SH-SY5Y (cell line): Measurements from ENCODE around the gene TRRAP.

ENCODE experiments used
- GATA2 ChIP-seq: IDR thresholded peaks from 2 replicates; pipeline ENCODE4 v1.6.1; 2011; ENCODE audit warnings: mild to moderate bottlenecking, low read depth, low read length
- GATA3 ChIP-seq: IDR thresholded peaks from 2 replicates; pipeline ENCODE4 v1.6.1; 2011; ENCODE audit warnings: low read depth, mild to moderate bottlenecking, low read length, moderate library complexity

TRRAP gene

DNA sequence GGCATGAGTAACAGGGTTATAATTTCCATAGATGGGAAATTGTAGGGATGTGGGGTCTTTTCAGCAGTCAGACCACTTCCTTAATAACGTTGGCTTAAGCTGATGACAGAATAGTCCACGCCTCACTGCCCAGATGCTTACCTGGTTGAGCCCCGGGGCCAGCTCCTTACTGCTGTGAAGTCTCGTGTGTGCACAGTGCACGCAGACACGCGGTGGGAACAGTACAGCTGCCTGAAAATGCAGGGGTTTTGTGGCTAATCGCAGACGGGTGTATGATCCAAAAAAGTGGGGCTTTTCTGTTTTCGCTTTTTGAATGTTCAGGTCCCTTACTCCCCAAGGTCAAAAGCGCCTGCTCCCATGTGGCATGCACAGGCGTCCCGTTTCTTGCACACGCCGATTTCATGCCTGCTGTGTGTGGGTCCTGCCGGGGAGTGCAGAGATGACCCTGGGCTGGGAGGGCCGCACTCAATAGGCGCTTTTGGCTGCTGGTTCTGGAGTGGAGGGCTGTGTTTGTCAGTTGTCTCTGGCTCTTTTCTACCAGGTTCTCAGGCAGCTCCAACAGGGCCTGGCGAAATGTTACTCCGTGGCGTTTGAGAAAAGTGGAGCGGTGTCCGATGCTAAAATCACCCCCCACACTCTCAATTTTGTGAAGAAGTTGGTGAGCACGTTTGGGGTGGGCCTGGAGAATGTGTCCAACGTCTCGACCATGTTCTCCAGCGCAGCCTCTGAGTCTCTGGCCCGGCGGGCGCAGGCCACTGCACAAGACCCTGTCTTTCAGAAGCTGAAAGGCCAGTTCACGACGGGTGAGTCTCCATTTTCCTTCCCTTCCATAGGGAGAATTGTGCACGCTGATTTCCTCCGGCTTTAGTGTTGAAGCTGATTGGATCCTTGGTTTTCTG is 116.0 kb downstream of the TRRAP start:
- TF ChIP-seq GATA2 (no peak), GATA3 (no peak)

DNA sequence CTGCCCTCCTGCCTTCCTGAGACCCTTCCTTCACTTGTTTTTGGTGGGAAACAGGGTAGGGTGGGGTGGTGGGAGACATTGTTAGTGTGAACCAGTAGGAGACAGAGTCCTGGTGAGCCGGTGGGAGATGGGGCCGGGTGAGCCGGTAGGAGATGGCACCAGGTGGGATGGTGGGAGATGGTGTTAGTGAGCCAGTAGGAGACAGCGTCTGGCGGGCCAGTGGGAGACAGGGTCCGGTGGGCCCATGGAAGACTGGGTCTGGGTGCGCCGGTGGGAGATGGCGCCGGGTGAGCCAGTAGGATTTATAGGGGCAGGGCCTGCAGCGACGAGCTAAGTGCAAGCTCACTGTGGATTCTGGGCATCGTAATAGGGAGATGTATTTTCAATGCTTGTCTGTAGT is 116.8 kb downstream of the TRRAP start:
- TF ChIP-seq GATA3 (no peak), GATA2 (no peak)

DNA sequence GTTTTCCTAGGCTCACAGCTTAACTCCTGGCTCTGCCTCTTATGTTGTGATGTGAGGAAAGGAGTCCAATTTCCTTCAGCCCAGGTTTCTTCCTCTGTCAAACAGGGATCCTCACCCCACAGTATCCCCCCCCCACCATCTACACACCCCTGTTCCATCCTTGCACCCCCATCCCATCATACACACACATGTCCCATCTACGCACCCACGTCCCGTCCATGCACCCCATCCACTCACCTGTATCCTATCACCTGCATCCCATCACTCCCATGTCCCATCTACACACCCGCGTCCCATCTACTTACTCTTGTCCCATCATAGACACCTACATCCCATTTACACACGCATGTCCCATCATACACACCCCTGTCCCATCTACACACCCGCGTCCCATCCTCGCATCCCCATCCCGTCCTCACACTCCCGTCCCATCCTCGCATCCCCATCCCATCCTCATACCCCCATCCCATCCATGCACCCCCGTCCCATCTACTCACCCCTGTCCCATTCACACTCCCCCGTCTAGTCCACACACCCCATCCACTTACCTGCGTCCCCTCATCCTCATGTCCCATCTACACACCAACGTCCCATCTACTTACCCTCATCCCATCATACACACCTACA is 117.3 kb downstream of the TRRAP start:
- no peak for TF ChIP-seq GATA2
- no peak for TF ChIP-seq GATA3

DNA sequence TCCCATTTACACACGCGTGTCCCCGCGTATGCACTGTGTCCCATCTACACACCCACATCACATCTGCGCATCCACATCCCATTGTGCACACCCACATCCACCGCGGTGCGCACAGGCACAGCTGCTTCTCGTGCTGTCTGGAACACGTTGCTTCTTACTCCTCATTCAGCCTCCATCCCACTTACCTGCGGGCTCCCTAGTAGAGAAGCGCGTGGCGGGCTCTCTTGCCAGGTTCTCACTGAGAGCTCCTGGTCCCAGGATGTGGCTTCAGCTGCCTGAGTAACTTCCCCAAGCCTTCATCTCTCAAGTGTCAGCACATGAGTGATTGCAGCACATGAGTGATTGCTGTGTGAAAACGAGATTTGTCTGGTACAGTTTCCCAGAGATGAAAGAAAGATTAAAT is 117.8 kb downstream of the TRRAP start:
- TF ChIP-seq GATA3 (no peak), GATA2 (no peak)

DNA sequence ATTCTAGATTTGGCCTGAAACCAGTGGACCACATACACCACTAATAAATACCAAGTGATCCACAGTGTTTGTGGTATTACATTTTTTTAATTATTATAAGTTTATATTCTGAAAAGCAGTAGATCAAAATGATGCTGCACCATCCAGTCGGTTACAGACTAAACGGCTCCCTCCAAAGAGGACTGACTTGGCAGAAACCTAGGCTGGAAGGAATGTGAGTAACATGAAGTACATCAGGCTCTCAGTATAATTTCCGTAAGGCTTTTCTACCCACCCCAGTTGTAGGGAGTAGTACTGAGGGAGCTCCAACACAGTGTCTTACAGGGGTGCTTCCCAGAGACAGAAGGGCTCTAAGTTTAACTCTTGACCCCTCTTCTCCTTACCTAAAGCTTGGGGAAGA is 119.5 kb downstream of the TRRAP start:
- TF ChIP-seq GATA3 (no peak), GATA2 (no peak)

DNA sequence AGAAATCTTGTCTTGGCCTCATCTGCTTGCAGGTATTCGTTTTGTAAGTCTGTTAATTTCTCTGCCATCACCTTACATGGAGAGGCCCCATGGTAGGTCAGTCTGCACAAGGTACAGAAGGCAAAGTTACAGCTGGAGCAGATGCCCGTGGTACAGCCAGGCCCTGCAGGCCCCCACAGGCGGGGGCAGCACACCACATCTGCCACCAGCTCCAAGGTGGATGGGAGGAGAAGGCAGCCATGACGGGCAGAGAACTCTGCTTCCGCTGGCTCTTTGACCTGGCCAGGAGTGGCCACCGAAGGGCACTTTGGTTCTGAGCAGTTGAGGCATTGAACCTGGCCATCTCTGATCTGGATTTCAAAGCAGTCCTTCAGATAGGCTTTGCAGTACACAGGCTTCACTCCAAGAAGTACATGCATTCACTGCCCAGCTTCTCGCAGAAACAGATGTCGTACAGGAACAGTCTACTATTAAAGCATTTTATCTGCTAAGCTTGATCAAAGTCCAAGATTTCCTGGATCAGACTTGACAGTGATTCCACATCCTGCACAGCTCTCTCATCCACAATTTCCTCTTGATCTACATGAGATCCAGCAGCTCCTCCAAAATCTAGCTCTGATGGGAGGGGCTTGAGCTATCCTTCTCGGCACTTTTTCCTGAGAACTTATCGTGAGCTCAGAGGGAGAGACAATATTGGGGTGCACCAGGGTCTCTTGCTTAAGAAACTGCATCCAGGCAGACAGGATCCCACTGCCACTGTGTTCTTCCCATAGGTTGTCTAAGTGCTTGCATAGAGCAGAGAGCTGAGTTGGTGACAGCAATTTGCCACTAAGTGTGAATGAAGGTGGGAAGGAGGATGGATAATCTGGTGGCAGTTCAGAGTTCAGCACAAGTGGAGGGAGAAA is 120.7 kb downstream of the TRRAP start:
- TF ChIP-seq GATA2 (no peak), GATA3 (no peak)

DNA sequence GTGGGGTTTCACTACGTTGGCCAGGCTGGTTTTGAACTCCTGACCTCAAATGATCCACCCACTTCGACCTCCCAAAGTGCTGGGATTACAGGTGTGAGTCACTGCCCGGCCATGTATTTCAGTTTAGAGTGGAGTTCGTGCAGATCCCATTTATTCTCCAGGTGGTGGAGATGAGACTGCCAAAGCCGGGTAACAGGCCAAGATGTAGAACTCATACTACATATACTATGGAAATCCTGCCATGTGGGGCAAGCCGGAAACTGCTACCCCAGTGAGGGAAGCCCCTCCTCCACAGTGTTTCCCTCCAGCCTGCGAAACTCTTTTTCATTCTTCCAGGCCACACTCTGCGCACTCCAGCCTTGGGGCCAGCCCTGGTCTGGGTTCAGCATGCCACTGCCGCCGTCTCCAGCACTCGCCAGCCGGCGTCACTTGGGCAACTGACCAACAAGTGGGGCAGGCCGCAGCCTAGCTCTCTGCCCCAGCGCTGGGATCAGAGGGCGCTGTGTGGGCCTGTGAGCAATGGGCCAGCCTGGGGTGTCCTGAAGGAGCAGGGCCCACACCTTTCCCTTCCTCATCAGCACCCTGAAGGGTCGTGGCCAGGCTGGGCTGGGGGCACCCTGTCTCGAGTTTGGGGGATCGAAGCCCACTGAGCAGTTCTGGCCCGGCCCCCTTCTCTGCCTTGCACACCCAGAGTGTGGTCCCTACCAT is 122.0 kb downstream of the TRRAP start:
- TF ChIP-seq GATA2 (no peak), GATA3 (no peak)

DNA sequence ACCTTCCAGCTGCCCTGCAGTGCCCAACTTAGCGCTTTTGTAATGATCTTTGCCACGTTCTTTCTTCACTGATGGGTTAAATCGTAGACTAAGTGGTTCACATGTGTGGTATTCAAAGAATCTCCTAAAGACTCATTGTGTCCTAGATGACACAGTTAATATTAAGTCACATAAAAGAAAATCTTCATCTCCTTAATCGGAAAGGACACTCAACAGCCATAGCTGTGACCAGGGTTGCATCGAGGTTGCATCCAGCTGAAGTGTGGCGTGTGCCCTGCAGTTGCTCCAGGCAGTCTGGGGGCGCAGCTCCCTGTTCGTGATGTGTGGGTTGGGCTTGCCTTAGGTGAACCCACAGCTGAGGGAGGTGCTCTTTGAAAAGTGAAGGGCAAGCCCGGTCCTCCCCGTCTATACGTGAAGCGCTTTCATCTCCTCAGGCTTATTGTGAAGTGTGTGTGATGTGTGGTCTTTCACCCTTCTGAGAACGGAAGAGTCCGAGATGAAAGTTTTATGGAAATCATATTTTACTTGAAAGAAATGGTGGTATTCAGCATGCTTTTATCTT is 122.7 kb downstream of the TRRAP start:
- no peak for TF ChIP-seq GATA2
- TF ChIP-seq GATA3 = no peak

DNA sequence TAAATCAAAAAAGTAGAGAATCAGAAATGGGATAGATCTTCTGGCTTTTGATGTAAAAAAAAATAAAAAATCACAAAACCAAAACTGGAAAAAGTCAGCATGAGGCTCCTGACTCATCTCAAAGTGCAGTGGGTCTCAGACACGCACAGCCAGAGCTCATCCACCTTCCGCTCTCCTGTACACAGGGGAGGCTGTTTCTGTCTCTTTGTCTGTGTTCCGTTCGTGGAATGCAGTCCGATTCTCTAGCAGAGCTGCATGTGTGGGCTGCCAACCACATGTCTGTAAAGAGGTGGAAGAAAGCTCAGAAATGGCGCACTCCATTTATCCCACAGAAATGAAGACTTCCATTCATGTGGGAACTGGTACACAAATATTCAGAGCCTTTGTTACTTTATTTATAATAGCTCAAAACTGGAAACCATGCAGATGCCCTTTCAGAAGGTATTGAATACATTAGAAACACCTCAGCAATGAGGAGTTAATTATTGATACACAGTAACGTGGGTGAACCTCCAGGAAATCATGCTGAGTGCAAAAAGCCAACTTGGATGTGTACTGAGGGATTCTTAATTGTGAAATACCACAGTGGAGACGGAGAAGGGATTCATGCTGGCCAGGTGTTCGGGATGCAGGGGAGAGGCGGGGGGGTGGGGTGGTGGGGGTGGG is 123.3 kb downstream of the TRRAP start:
- TF ChIP-seq GATA2 (no peak), GATA3 (no peak)

DNA sequence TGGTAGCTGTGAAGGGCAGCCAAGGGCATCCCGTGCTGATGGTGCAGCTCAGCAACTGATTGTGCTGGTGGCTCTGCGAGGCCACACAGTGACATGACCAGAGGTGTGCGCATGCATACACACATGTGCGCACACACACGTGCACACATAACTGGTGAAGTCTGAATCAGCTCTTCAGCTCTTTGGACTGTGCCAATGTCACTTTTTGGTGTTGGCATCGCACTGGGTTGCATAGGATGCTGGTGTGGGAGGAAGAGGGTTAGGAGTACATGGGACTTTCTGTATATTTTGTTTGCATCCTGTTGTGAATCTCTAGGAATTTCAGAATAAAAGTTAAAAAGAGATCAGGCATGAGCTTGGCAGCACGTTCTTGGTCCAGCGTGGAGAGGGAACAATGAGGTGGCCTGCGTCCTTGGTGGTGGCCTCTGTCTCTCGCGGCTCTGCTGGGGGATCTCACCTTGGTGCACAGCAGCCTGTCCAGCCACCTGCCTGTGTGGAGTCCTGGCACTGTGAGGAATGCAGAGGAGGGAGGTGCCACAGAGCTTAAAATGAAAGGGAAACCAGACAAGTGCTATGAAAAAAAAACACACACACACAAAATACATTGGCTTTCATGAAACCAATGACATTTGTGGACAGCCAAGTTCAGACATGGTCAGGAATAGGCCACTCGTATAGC is 124.0 kb downstream of the TRRAP start:
- TF ChIP-seq GATA3 (no peak), GATA2 (no peak)

DNA sequence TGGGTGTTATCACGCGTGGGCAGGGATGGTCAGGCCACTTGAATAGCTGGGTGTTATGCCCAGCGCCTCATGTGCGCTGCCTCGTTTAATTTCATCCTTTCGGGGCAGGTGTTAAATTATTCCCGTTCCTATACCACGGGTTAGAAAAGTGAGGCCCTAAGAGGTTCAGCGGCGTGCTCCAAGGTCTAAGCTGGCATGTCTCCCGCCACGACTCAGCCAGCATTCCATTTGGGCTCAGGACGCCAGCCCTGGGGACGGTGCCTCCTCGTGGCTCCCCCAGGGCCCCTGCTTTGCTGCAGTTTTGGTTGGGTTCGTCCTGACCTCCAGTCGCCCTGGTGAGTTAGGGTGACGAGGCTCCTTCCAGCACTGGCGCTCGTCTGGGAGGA is 124.5 kb downstream of the TRRAP start:
- TF ChIP-seq GATA3 (no peak), GATA2 (no peak)

DNA sequence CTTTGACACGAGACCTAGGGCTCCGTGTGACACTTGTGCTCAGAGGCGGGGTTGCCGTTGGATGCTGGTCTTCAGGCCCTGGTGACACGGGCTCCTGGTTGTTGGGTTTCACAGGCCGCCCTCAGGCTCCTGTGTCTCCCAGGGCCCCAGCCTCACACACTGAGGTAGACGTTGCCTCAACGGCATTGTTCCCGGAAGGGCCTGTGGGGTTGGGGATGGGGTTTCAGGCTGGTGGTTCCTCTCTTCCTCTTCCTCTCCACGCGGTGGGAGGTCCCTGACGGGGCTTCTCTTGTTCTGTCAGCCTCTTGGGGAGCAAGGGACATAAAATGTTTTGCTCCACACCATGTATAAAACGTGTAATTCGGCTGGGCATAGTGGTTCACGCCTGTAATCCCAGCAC is 125.1 kb downstream of the TRRAP start:
- TF ChIP-seq GATA3 (no peak), GATA2 (no peak)
